ENCODE results near the gene CHST8. TPM values are rescaled to one million over a fixed set of nuclear protein-coding genes. Genes with fewer than 3 reads are reported as not detected.

CHST8 gene
- total RNA-seq, 1 donor = 0.84 TPM

GRCh38 chr19:33669376-33669775 is 47.6 kb downstream of the CHST8 start:
- Histone ChIP-seq H3K4me1 (ENCODE audit: insufficient read depth, low read length) (no peaks in the 10 kb centered on the region), H3K4me3 (ENCODE audit: low read length) (no peak overlapping the region), H3K9me3 (ENCODE audit: low read depth, low read length) (no peaks in the 10 kb centered on the region), H3K27me3 (ENCODE audit: insufficient read depth, low read length) (no peaks in the 10 kb centered on the region)

- Histone ChIP-seq H3K9me3 (ENCODE audit: low read depth, low read length) (no peaks in the 10 kb centered on the region), H3K4me3 (ENCODE audit: low read length) (no peak overlapping the region), H3K27me3 (ENCODE audit: insufficient read depth, low read length) (no peaks in the 10 kb centered on the region), H3K4me1 (ENCODE audit: insufficient read depth, low read length) (no peaks in the 10 kb centered on the region)
Measured at GRCh38 chr19:33670398-33670797, 48.6 kb downstream of the CHST8 start.

- H3K9me3 ChIP-seq (ENCODE audit: low read depth, low read length) = no peaks in the 10 kb centered on the region
- no peaks in the 10 kb centered on the region for H3K27me3 ChIP-seq (ENCODE audit: insufficient read depth, low read length)
- H3K4me3 ChIP-seq (ENCODE audit: low read length) = no peak overlapping the region
- H3K4me1 ChIP-seq (ENCODE audit: insufficient read depth, low read length) = no peaks in the 10 kb centered on the region
Measured at GRCh38 chr19:33671211-33671610, 49.5 kb downstream of the CHST8 start.

GRCh38 chr19:33673258-33673875 is 51.6 kb downstream of the CHST8 start:
- H3K4me3 ChIP-seq (ENCODE audit: low read length) = no peak overlapping the region
- no peaks in the 10 kb centered on the region for H3K4me1 ChIP-seq (ENCODE audit: insufficient read depth, low read length)
- H3K27me3 ChIP-seq (ENCODE audit: insufficient read depth, low read length) = no peaks in the 10 kb centered on the region
- H3K9me3 ChIP-seq (ENCODE audit: low read depth, low read length) = no peaks in the 10 kb centered on the region

- no peaks in the 10 kb centered on the region for H3K4me1 ChIP-seq (ENCODE audit: insufficient read depth, low read length)
- no peak overlapping the region for H3K4me3 ChIP-seq (ENCODE audit: low read length)
- no peaks in the 10 kb centered on the region for H3K9me3 ChIP-seq (ENCODE audit: low read depth, low read length)
- no peaks in the 10 kb centered on the region for H3K27me3 ChIP-seq (ENCODE audit: insufficient read depth, low read length)
Measured at GRCh38 chr19:33673996-33674625, 52.4 kb downstream of the CHST8 start.

GRCh38 chr19:33674626-33675367 is 53.0 kb downstream of the CHST8 start:
- no peak overlapping the region for H3K4me3 ChIP-seq (ENCODE audit: low read length)
- no peaks in the 10 kb centered on the region for H3K27me3 ChIP-seq (ENCODE audit: insufficient read depth, low read length)
- no peaks in the 10 kb centered on the region for H3K4me1 ChIP-seq (ENCODE audit: insufficient read depth, low read length)
- H3K9me3 ChIP-seq (ENCODE audit: low read depth, low read length) = no peaks in the 10 kb centered on the region

- H3K4me1 ChIP-seq (ENCODE audit: insufficient read depth, low read length) = no peaks in the 10 kb centered on the region
Measured at GRCh38 chr19:33675501-33676124, 53.9 kb downstream of the CHST8 start.

GRCh38 chr19:33676999-33677665 is 55.4 kb downstream of the CHST8 start:
- Histone ChIP-seq H3K4me3 (ENCODE audit: low read length) (no peak overlapping the region), H3K4me1 (ENCODE audit: insufficient read depth, low read length) (no peaks in the 10 kb centered on the region), H3K9me3 (ENCODE audit: low read depth, low read length) (no peaks in the 10 kb centered on the region), H3K27me3 (ENCODE audit: insufficient read depth, low read length) (no peaks in the 10 kb centered on the region)

More at GRCh38 chr19:33675501-33676124, 53.9 kb downstream of the CHST8 start:
- H3K9me3 ChIP-seq (ENCODE audit: low read depth, low read length) = no peaks in the 10 kb centered on the region
- H3K27me3 ChIP-seq (ENCODE audit: insufficient read depth, low read length) = no peaks in the 10 kb centered on the region
- no peak overlapping the region for H3K4me3 ChIP-seq (ENCODE audit: low read length)

GRCh38 chr19:33677745-33678426 is 56.1 kb downstream of the CHST8 start:
- H3K9me3 ChIP-seq (ENCODE audit: low read depth, low read length) = no peaks in the 10 kb centered on the region
- H3K27me3 ChIP-seq (ENCODE audit: insufficient read depth, low read length) = no peaks in the 10 kb centered on the region
- H3K4me1 ChIP-seq (ENCODE audit: insufficient read depth, low read length) = no peaks in the 10 kb centered on the region

GRCh38 chr19:33678796-33679585 is 57.2 kb downstream of the CHST8 start:
- H3K4me1 ChIP-seq (ENCODE audit: insufficient read depth, low read length) = no peaks in the 10 kb centered on the region
- H3K4me3 ChIP-seq (ENCODE audit: low read length) = no peak overlapping the region
- no peaks in the 10 kb centered on the region for H3K27me3 ChIP-seq (ENCODE audit: insufficient read depth, low read length)
- H3K9me3 ChIP-seq (ENCODE audit: low read depth, low read length) = no peaks in the 10 kb centered on the region

More at GRCh38 chr19:33677745-33678426, 56.1 kb downstream of the CHST8 start:
- no peak overlapping the region for H3K4me3 ChIP-seq (ENCODE audit: low read length)

GRCh38 chr19:33679696-33680095 is 57.9 kb downstream of the CHST8 start:
- H3K4me3 ChIP-seq (ENCODE audit: low read length) = no peak overlapping the region
- no peaks in the 10 kb centered on the region for H3K4me1 ChIP-seq (ENCODE audit: insufficient read depth, low read length)

GRCh38 chr19:33681081-33681680 is 59.4 kb downstream of the CHST8 start:
- Histone ChIP-seq H3K27me3 (ENCODE audit: insufficient read depth, low read length) (no peaks in the 10 kb centered on the region), H3K9me3 (ENCODE audit: low read depth, low read length) (no peaks in the 10 kb centered on the region), H3K4me3 (ENCODE audit: low read length) (no peak overlapping the region), H3K4me1 (ENCODE audit: insufficient read depth, low read length) (no peaks in the 10 kb centered on the region)

More at GRCh38 chr19:33679696-33680095, 57.9 kb downstream of the CHST8 start:
- no peaks in the 10 kb centered on the region for H3K27me3 ChIP-seq (ENCODE audit: insufficient read depth, low read length)
- H3K9me3 ChIP-seq (ENCODE audit: low read depth, low read length) = no peaks in the 10 kb centered on the region

GRCh38 chr19:33683881-33684537 is 62.3 kb downstream of the CHST8 start:
- H3K4me3 ChIP-seq (ENCODE audit: low read length) = no peak overlapping the region
- no peaks in the 10 kb centered on the region for H3K27me3 ChIP-seq (ENCODE audit: insufficient read depth, low read length)
- no peaks in the 10 kb centered on the region for H3K9me3 ChIP-seq (ENCODE audit: low read depth, low read length)
- no peaks in the 10 kb centered on the region for H3K4me1 ChIP-seq (ENCODE audit: insufficient read depth, low read length)

All from mononuclear cell (primary cell).